Right kidney (tissue), 1 donor: ENCODE results near the gene SINHCAF.
"Not testable (repeated sequence)": the region's sequence is repeated elsewhere in the genome, so short reads cannot be mapped to it uniquely, and the experiment has no call there.

Experiments
- DNase-seq: peaks from one replicate; pipeline ENCODE4 v3.0.0-alpha.2; 2016

Gene SINHCAF

GRCh38 chr12:31311634-31312258, 14.2 kb downstream of the SINHCAF start:
- no peak for DNase-seq

- no peak for DNase-seq
Observed at GRCh38 chr12:31310488-31310887, 15.5 kb downstream of the SINHCAF start.

- no peak for DNase-seq
Observed at GRCh38 chr12:31309279-31309678, 16.7 kb downstream of the SINHCAF start.

- DNase-seq, result no peak
Observed at GRCh38 chr12:31308116-31308515, 17.8 kb downstream of the SINHCAF start.

- no peak for DNase-seq
Observed at GRCh38 chr12:31306866-31307265, 19.1 kb downstream of the SINHCAF start.

GRCh38 chr12:31303466-31303865, 22.5 kb downstream of the SINHCAF start:
- no peak for DNase-seq

GRCh38 chr12:31301311-31301710, 24.6 kb downstream of the SINHCAF start:
- no peak for DNase-seq

- DNase-seq, result no peak
Observed at GRCh38 chr12:31300783-31301182, 25.2 kb downstream of the SINHCAF start.

GRCh38 chr12:31300341-31300740, 25.6 kb downstream of the SINHCAF start:
- no peak for DNase-seq

- DNase-seq, result no peak
Observed at GRCh38 chr12:31298922-31299321, 27.0 kb downstream of the SINHCAF start.

GRCh38 chr12:31298515-31298910, 27.4 kb downstream of the SINHCAF start:
- no peak for DNase-seq

- no peak for DNase-seq
Observed at GRCh38 chr12:31297572-31298514, 28.1 kb downstream of the SINHCAF start.

- no peak for DNase-seq
Observed at GRCh38 chr12:31289441-31289840, 36.5 kb downstream of the SINHCAF start.

GRCh38 chr12:31288381-31288780, 37.6 kb downstream of the SINHCAF start:
- DNase-seq, result no peak

GRCh38 chr12:31280183-31280582, 45.8 kb downstream of the SINHCAF start:
- no peak for DNase-seq

GRCh38 chr12:31279390-31279924, 46.5 kb downstream of the SINHCAF start:
- no peak for DNase-seq

- DNase-seq, result no peak
Observed at GRCh38 chr12:31278832-31279231, 47.1 kb downstream of the SINHCAF start.

- no peak for DNase-seq
Observed at GRCh38 chr12:31278424-31278823, 47.5 kb downstream of the SINHCAF start.

GRCh38 chr12:31277081-31277480, 48.9 kb downstream of the SINHCAF start:
- DNase-seq, result no peak

- DNase-seq, result no peak
Observed at GRCh38 chr12:31275491-31275890, 50.5 kb downstream of the SINHCAF start.

- no peak for DNase-seq
Observed at GRCh38 chr12:31274520-31275300, 51.2 kb downstream of the SINHCAF start.

GRCh38 chr12:31273794-31274193, 52.2 kb downstream of the SINHCAF start:
- not testable (repeated sequence) for DNase-seq
